HepG2 (cell line): Measurements from ENCODE around the gene ITIH1. TPM values are rescaled to one million over a fixed set of nuclear protein-coding genes. Genes with fewer than 3 reads are reported as not detected.

Experiments used
- ARHGAP35 ChIP-seq: sonication (generic); formaldehyde crosslinking; IDR thresholded peaks from 2 replicates; pipeline ENCODE4 v1.9.0; 2022; ENCODE audit warnings: mild to moderate bottlenecking, inconsistent platforms, moderate library complexity, missing genetic modification reagents, borderline replicate concordance
- BCL3 ChIP-seq: sonication (generic); formaldehyde crosslinking; IDR thresholded peaks from 2 replicates; pipeline ENCODE4 v1.5.1; 2020; ENCODE audit warnings: mild to moderate bottlenecking, missing genetic modification reagents, moderate library complexity
- EP300 ChIP-seq, 3 experiments: sonication (generic) in 1 of 3; formaldehyde crosslinking in 1 of 3; IDR thresholded peaks; 2 replicates each; pipeline versions ENCODE4 v1.5.1 to v1.6.1; 2011 to 2020; ENCODE audit warnings: low read depth in 2 of 3, low read length in 2 of 3, borderline replicate concordance in 1 of 3, improper control_type of control experiment in 1 of 3, mild to moderate bottlenecking in 1 of 3, missing genetic modification reagents in 1 of 3, moderate library complexity in 1 of 3
- KDM6A ChIP-seq: IDR thresholded peaks from 2 replicates; pipeline ENCODE4 v1.6.1; 2016; ENCODE audit warnings: low read depth
- MAFF ChIP-seq: IDR thresholded peaks from 2 replicates; pipeline ENCODE4 v1.6.1; 2011; ENCODE audit warnings: low read depth, low read length, improper control_type of control experiment
- REXO4 ChIP-seq: sonication (generic); formaldehyde crosslinking; IDR thresholded peaks from 2 replicates; pipeline ENCODE4 v1.8.0; 2022; ENCODE audit warnings: missing genetic modification reagents, mild to moderate bottlenecking, borderline replicate concordance
- ZBTB21 ChIP-seq: sonication (generic); formaldehyde crosslinking; IDR thresholded peaks from 2 replicates; pipeline ENCODE4 v1.4.0; 2020; ENCODE audit warnings: missing genetic modification reagents
- ZFYVE20 ChIP-seq: sonication (generic); formaldehyde crosslinking; IDR thresholded peaks from 2 replicates; pipeline ENCODE4 v1.8.0; 2023; ENCODE audit warnings: low read depth, mild to moderate bottlenecking, moderate library complexity, missing genetic modification reagents, borderline replicate concordance
- ZMYM3 ChIP-seq: sonication (generic); formaldehyde crosslinking; IDR thresholded peaks from 2 replicates; pipeline ENCODE4 v1.5.1; 2020; ENCODE audit warnings: mild to moderate bottlenecking, missing genetic modification reagents
- ZNF205 ChIP-seq: IDR thresholded peaks from 2 replicates; pipeline ENCODE4 v1.6.1; 2018; ENCODE audit warnings: missing biosample characterization, missing genetic modification reagents
- ZNF547 ChIP-seq: sonication (generic); formaldehyde crosslinking; IDR thresholded peaks from 2 replicates; pipeline ENCODE4 v1.5.1; 2020; ENCODE audit warnings: mild to moderate bottlenecking, missing genetic modification reagents
- ZNF646 ChIP-seq: sonication (generic); formaldehyde crosslinking; IDR thresholded peaks from 2 replicates; pipeline ENCODE4 v1.9.0; 2021; ENCODE audit warnings: mild to moderate bottlenecking, missing genetic modification reagents
- ZSCAN22 ChIP-seq: sonication (generic); formaldehyde crosslinking; IDR thresholded peaks from 2 replicates; pipeline ENCODE4 v1.4.0; 2020; ENCODE audit warnings: mild to moderate bottlenecking, missing genetic modification reagents
- ZSCAN25 ChIP-seq: sonication (generic); formaldehyde crosslinking; IDR thresholded peaks from 2 replicates; pipeline ENCODE4 v1.8.0; 2022; ENCODE audit warnings: mild to moderate bottlenecking, missing genetic modification reagents
- polyA plus RNA-seq, 8 experiments: library from polyadenylated mRNA; depleted of rRNA in 3 of 8; stranded (reverse) in 7 of 8; unstranded in 1 of 8; fragments of >200 nt; fragmentation: Illumina TruSeq in 4 of 8; extraction: Trizol in 4 of 8; gene quantifications; 2 replicates each; pipeline versions ENCODE4 v1.2.1 to v1.2.3, GENCODE V29; 2011 to 2016; ENCODE audit warnings: low read depth in 4 of 8, missing spikeins in 1 of 8, mixed read lengths in 1 of 8; ENCODE audit not compliant: insufficient read depth in 1 of 8
- total RNA-seq, 5 experiments: library from RNA; depleted of rRNA; stranded (reverse); fragments of >200 nt; fragmentation: Illumina TruSeq; extraction: Trizol; gene quantifications; 2 replicates each; pipeline ENCODE4 v1.2.3, GENCODE V29; 2016; ENCODE audit warnings: low read depth in 1 of 5
- TF ChIP-seq, protein P1 (sequence below): sonication (generic); formaldehyde crosslinking; IDR thresholded peaks from 2 replicates; pipeline ENCODE4 v1.5.1; 2020; ENCODE audit warnings: mild to moderate bottlenecking, missing genetic modification reagents, moderate library complexity
- TF ChIP-seq, protein P2 (sequence below): sonication (generic); formaldehyde crosslinking; IDR thresholded peaks from 2 replicates; pipeline ENCODE4 v1.8.0; 2022; ENCODE audit warnings: low read depth, missing genetic modification reagents

Gene ITIH1
- total and polyA plus RNA-seq, 2 of the 13 experiments (the other 11 are each of a cell fraction or from before 2014, with no cell fraction given) = 12.3 to 19.6 TPM

DNA sequence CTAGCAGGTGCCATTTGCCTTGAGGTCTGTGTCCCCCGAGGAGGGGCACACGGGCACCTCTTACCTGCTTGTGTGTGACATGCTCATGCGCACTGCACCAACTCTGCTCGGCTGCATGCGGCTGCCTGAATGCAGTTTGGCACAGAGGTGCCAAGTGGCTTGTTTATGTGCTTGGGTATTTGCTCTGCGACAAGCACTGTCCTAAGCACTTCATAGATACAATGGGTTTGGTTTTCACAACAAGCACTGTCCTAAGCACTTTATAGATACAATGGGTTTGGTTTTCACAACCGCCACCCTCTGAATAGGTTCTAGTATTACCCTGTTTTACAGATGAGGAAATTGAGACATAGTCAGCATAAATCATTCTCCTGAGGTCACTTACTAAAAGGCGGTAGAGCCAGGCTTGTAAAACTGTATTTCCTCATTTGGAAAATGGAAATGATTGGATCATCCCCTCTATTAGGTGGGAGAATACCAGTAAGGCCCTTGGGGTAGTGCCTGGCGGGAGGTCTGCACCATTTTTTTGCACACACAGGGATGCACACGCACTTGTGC lies 52.6 kb downstream of the ITIH1 start (continued):
- TF ChIP-seq, protein P1, sequence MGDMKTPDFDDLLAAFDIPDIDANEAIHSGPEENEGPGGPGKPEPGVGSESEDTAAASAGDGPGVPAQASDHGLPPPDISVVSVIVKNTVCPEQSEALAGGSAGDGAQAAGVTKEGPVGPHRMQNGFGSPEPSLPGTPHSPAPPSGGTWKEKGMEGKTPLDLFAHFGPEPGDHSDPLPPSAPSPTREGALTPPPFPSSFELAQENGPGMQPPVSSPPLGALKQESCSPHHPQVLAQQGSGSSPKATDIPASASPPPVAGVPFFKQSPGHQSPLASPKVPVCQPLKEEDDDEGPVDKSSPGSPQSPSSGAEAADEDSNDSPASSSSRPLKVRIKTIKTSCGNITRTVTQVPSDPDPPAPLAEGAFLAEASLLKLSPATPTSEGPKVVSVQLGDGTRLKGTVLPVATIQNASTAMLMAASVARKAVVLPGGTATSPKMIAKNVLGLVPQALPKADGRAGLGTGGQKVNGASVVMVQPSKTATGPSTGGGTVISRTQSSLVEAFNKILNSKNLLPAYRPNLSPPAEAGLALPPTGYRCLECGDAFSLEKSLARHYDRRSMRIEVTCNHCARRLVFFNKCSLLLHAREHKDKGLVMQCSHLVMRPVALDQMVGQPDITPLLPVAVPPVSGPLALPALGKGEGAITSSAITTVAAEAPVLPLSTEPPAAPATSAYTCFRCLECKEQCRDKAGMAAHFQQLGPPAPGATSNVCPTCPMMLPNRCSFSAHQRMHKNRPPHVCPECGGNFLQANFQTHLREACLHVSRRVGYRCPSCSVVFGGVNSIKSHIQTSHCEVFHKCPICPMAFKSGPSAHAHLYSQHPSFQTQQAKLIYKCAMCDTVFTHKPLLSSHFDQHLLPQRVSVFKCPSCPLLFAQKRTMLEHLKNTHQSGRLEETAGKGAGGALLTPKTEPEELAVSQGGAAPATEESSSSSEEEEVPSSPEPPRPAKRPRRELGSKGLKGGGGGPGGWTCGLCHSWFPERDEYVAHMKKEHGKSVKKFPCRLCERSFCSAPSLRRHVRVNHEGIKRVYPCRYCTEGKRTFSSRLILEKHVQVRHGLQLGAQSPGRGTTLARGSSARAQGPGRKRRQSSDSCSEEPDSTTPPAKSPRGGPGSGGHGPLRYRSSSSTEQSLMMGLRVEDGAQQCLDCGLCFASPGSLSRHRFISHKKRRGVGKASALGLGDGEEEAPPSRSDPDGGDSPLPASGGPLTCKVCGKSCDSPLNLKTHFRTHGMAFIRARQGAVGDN (CRISPR knock-in tag) = peak; percentile 45; the same call in 1 of the 2 replicates
- TF ChIP-seq MAFF = peak; percentile 59
- no peak for TF ChIP-seq KDM6A
- peak; percentile 74; the same call in 1 of the 2 replicates for TF ChIP-seq ZSCAN22 (CRISPR knock-in tag)
- no peak for TF ChIP-seq ZNF646
- TF ChIP-seq ZNF205 (CRISPR knock-in tag) = no peak
- TF ChIP-seq BCL3 (CRISPR knock-in tag) = no peak
- TF ChIP-seq ARHGAP35 (CRISPR knock-in tag) = no peak
- TF ChIP-seq ZSCAN25 (CRISPR knock-in tag) = no peak
- TF ChIP-seq ZFYVE20 (CRISPR knock-in tag) = no peak
- TF ChIP-seq, protein P2, sequence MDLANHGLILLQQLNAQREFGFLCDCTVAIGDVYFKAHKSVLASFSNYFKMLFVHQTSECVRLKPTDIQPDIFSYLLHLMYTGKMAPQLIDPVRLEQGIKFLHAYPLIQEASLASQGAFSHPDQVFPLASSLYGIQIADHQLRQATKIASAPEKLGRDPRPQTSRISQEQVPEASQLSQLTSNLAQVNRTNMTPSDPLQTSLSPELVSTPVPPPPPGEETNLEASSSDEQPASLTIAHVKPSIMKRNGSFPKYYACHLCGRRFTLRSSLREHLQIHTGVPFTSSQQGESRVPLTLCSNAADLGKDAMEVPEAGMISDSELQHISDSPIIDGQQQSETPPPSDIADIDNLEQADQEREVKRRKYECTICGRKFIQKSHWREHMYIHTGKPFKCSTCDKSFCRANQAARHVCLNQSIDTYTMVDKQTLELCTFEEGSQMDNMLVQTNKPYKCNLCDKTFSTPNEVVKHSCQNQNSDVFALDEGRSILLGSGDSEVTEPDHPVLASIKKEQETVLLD = no peak
- TF ChIP-seq EP300 (IDR thresholded peaks at IDR 0.05; ENCODE audit: low read depth in 2 of 2, low read length in 2 of 2) = no peak
- TF ChIP-seq EP300 (CRISPR knock-in tag; IDR thresholded peaks at IDR 0.05; ENCODE audit: borderline replicate concordance) = no peak
- no peak for TF ChIP-seq ZNF547 (CRISPR knock-in tag)
- no peak for TF ChIP-seq REXO4 (CRISPR knock-in tag)
- TF ChIP-seq ZBTB21 (CRISPR knock-in tag) = no peak
- no peak for TF ChIP-seq ZMYM3 (CRISPR knock-in tag)
